HAP-1 (cell line): Measurements from ENCODE around the gene CEP57L1.

Experiments
- DNase-seq, 2 experiments: peaks; one replicate each; pipeline ENCODE4 v3.0.0-alpha.2; 2016 to 2020; ENCODE audit warnings: low spot score in 2 of 2
- H3K27me3 ChIP-seq: fragments of 250-450 bp; sonication (Bioruptor Pico); 2 replicates; pipeline ENCODE4 v1.5.1; 2020; ENCODE audit warnings: low read depth, mild to moderate bottlenecking, moderate library complexity
- H3K36me3 ChIP-seq: fragments of 250-450 bp; sonication (Bioruptor Pico); replicated peaks from 2 replicates; pipeline ENCODE4 v1.5.1; 2020; ENCODE audit warnings: mild to moderate bottlenecking
- H3K4me1 ChIP-seq: fragments of 250-450 bp; sonication (Bioruptor Pico); 2 replicates; pipeline ENCODE4 v1.5.1; 2020; ENCODE audit warnings: mild to moderate bottlenecking
- H3K4me3 ChIP-seq: fragments of 250-450 bp; sonication (Bioruptor Pico); 2 replicates; pipeline ENCODE4 v1.5.1; 2020; ENCODE audit warnings: mild to moderate bottlenecking, moderate library complexity
- H3K9me3 ChIP-seq: fragments of 250-450 bp; sonication (Bioruptor Pico); 2 replicates; pipeline ENCODE4 v1.5.1; 2020; ENCODE audit warnings: mild to moderate bottlenecking, moderate library complexity
- in situ Hi-C: fragments of 300-500 bp; cut with MboI; formaldehyde crosslinking; loops from 3 replicates; pipeline ENCODE4 v1.14.3; 2020; ENCODE audit warnings: low sequenced_read_pairs, inconsistent platforms, mixed read lengths

CEP57L1 gene

DNA sequence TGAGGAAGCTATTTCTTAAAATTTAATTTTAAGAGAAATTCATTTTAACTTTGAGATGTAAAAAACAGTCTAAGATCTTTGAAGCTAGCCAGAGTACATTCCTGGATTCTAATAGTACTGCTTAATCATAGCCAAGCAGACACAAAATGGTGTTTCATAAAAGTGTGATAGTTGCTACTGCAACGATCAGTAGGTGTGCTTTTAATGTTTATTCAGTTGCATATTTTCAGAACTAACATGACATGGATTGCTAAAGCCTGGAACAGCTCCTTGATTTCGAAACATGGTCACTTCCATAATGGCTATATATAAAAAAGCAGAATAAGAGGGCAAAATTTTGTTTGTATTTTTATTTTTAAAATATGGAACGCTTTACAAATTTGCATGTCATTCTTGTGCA lies 36.2 kb upstream of the CEP57L1 start:
- Histone ChIP-seq H3K4me3 (no peak overlapping the region), H3K4me1 (no peaks in the 10 kb centered on the region), H3K27me3 (no peaks in the 10 kb centered on the region), H3K36me3 (no peaks in the 10 kb centered on the region), H3K9me3 (no peaks in the 10 kb centered on the region)
- in situ Hi-C loops, result loop anchor here (25.0 kb wide), 1 partner anchor 947 kb away; no protein-coding TSS in a partner anchor
- no peak for DNase-seq

- Histone ChIP-seq H3K9me3 (no peaks in the 10 kb centered on the region), H3K4me1 (no peaks in the 10 kb centered on the region), H3K4me3 (no peak overlapping the region), H3K36me3 (no peaks in the 10 kb centered on the region), H3K27me3 (no peaks in the 10 kb centered on the region)
- in situ Hi-C loops, result loop anchor here (10.0 to 25.0 kb wide), 2 partner anchors 155 to 947 kb away; no protein-coding TSS in a partner anchor
- no peak for DNase-seq
Measured at GRCh38 chr6:109059571-109060021, 35.7 kb upstream of the CEP57L1 start.

DNA sequence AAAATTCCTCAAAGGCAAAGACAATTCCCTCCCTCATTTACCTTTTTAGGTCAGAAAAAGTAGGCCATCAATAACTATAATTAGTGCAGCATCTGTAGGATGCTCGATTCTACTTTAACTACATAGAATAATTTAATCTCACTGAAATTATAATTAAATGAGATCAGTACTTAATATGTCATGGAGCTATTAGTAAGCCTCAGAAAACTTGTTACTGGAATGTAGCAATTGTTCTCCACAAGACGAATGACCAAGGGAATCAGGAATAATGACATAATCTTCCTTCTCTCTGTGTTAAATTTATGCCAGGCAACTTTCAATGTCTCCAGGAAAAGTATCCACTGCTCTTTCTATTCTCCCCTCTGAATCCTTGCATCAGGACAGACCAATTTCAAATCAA lies 34.7 kb upstream of the CEP57L1 start:
- no peaks in the 10 kb centered on the region for H3K4me1 ChIP-seq
- no peak overlapping the region for H3K4me3 ChIP-seq
- H3K36me3 ChIP-seq, result no peaks in the 10 kb centered on the region
- in situ Hi-C loops, result loop anchor here (10.0 to 25.0 kb wide), 2 partner anchors 156 to 948 kb away; no protein-coding TSS in a partner anchor
- no peaks in the 10 kb centered on the region for H3K9me3 ChIP-seq
- H3K27me3 ChIP-seq, result no peaks in the 10 kb centered on the region
- DNase-seq, result no peak

GRCh38 chr6:109062216-109062615 lies 33.1 kb upstream of the CEP57L1 start:
- H3K4me1 ChIP-seq, result no peaks in the 10 kb centered on the region; the same call in 1 of the 2 replicates
- no peak overlapping the region for H3K4me3 ChIP-seq
- in situ Hi-C loops, result loop anchor here (10.0 to 25.0 kb wide), 2 partner anchors 157 to 950 kb away; no protein-coding TSS in a partner anchor
- H3K27me3 ChIP-seq, result no peaks in the 10 kb centered on the region
- no peaks in the 10 kb centered on the region for H3K9me3 ChIP-seq
- DNase-seq, result no peak
- H3K36me3 ChIP-seq, result no peaks in the 10 kb centered on the region

DNA sequence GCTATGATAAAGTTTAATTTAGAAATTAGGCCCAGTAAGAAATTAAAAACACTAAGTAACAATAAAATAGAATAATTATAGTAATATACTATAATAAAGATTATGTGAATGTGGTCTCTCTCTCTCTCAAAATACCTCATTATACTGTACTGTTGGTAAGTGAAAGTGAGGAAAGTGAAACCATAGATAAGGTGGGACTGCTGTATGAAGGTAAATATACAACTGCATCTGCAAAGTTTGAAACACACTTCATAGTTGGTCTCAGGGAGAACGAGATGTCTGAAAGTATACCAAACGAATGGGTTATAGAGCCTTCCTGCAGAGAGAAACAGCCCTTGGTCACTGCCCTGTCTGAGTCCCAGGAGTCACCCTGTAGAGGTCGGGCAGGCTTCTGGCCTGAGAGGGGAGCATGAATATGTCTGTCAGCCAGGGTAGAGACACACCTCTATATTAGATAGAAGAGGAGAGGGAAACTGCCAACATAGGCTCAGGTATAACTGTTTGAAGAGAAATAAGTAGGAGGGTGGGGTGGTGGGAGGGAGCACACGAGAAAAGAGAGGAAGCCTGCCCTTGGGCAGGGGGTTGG lies 32.4 kb upstream of the CEP57L1 start:
- Histone ChIP-seq H3K4me1 (peaks cover 4% of the 10 kb centered on the region), H3K27me3 (no peaks in the 10 kb centered on the region), H3K4me3 (no peak overlapping the region), H3K9me3 (no peaks in the 10 kb centered on the region), H3K36me3 (no peaks in the 10 kb centered on the region)
- DNase-seq, result no peak
- in situ Hi-C loops, result loop anchor here (10.0 to 25.0 kb wide), 2 partner anchors 158 to 951 kb away; no protein-coding TSS in a partner anchor

DNA sequence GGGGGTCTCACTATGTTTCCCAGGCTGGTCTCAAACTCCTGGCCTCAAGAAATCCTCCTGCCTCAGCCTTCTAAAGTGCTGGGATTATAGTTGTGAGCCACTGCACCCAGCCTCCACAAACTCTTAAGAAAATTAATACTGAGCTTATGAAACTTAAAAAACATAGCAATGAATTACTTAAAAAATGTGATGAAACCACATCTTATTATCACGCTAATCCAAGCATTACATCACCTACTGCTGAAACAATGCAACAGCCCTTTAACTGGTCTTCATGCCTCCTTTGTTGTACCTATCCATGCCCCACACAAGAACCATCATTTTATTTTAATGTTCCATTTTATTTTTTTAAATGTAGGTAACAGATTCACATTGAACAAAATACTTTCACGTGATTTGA lies 25.6 kb upstream of the CEP57L1 start:
- H3K4me3 ChIP-seq, result no peak overlapping the region
- DNase-seq, result no peak
- in situ Hi-C loops, result loop anchor here (5.0 to 25.0 kb wide), 3 partner anchors 165 to 957 kb away; no protein-coding TSS in a partner anchor
- no peaks in the 10 kb centered on the region for H3K27me3 ChIP-seq
- H3K36me3 ChIP-seq, result no peaks in the 10 kb centered on the region
- no peaks in the 10 kb centered on the region for H3K9me3 ChIP-seq
- peaks cover 14% of the 10 kb centered on the region for H3K4me1 ChIP-seq

- H3K27me3 ChIP-seq, result no peaks in the 10 kb centered on the region
- H3K4me3 ChIP-seq, result no peak overlapping the region
- DNase-seq, result no peak
- H3K9me3 ChIP-seq, result no peaks in the 10 kb centered on the region
- in situ Hi-C loops, result loop anchor here (25.0 kb wide), 1 partner anchor 959 kb away; no protein-coding TSS in a partner anchor
- no peaks in the 10 kb centered on the region for H3K36me3 ChIP-seq
- peaks cover 14% of the 10 kb centered on the region for H3K4me1 ChIP-seq
Measured at GRCh38 chr6:109071125-109071917, 24.0 kb upstream of the CEP57L1 start.

DNA sequence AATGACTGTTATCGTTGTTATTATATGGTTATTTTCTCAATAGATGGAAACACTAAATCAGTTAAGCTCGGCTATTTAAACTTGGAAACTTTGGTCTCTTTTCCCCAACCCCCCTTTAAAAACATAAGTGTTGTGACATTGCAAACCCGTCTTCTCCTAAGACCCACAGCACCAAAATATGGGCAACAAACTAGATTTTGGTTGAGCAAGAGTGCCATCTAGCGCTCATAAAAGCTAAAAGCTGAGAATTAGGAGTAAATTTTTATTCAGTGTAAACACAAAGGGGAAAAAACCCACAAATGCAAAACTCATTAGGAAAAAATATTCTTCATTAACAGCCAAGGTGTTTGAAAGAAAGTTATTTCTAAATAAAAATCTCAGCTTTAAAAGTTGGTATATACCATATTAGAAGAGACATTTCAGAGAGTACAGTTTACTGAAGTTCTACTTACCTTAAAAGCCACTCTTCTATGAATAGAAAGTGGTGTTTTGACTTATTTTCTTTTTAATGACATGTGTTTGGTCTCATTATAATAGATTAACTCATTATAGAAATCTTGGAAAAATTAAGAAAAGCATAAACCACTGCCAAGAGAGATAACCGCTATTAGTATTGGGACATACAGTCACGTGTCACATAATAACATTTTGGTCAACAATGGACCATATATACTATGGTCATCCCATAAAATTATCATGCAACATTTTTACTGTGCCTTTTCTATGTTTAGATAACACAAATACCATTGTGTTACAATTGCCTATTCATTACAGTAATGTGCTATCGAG lies 21.8 kb upstream of the CEP57L1 start:
- Histone ChIP-seq H3K36me3 (no peaks in the 10 kb centered on the region), H3K9me3 (no peaks in the 10 kb centered on the region), H3K4me3 (no peak overlapping the region), H3K4me1 (peaks cover 3% of the 10 kb centered on the region), H3K27me3 (no peaks in the 10 kb centered on the region)
- in situ Hi-C loops, result loop anchor here (25.0 kb wide), 1 partner anchor 961 kb away; no protein-coding TSS in a partner anchor
- peak; percentile 60 to 63 for DNase-seq

GRCh38 chr6:109074133-109074415 lies 21.2 kb upstream of the CEP57L1 start:
- H3K27me3 ChIP-seq, result no peaks in the 10 kb centered on the region
- H3K4me3 ChIP-seq, result no peak overlapping the region
- H3K36me3 ChIP-seq, result no peaks in the 10 kb centered on the region
- peaks cover 2% of the 10 kb centered on the region; the same call in 1 of the 2 replicates for H3K4me1 ChIP-seq
- no peaks in the 10 kb centered on the region for H3K9me3 ChIP-seq
- in situ Hi-C loops, result loop anchor here (25.0 kb wide), 1 partner anchor 962 kb away; no protein-coding TSS in a partner anchor
- no peak for DNase-seq

GRCh38 chr6:109075934-109076333 lies 19.4 kb upstream of the CEP57L1 start:
- H3K9me3 ChIP-seq, result no peaks in the 10 kb centered on the region
- no peak overlapping the region for H3K4me3 ChIP-seq
- in situ Hi-C loops, result no loop called here
- peaks cover 15% of the 10 kb centered on the region for H3K4me1 ChIP-seq
- H3K36me3 ChIP-seq, result no peaks in the 10 kb centered on the region
- no peaks in the 10 kb centered on the region for H3K27me3 ChIP-seq
- no peak for DNase-seq

DNA sequence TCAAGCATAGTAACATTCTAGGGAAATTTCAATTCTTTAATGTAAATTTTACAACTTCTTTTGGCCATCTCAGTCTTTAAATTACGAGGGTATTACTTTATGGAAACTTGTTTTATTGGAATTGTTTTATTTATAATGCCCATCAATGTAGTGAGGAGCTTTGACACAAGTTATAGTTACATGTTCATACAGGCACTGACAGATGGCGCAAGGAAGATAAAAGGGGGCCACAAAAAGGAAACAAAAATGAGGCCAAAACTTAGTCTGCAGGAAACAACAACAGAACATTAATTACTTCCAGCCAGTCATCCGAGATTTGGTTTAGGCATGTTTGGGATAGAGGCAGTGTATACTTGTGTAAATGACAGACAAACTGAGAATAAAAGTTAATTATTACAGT lies 18.9 kb upstream of the CEP57L1 start:
- H3K9me3 ChIP-seq, result no peaks in the 10 kb centered on the region
- DNase-seq, result no peak
- in situ Hi-C loops, result no loop called here

GRCh38 chr6:109079981-109080380 lies 15.3 kb upstream of the CEP57L1 start:
- no peaks in the 10 kb centered on the region for H3K36me3 ChIP-seq
- no peaks in the 10 kb centered on the region for H3K27me3 ChIP-seq
- H3K4me1 ChIP-seq, result peaks cover 13% of the 10 kb centered on the region
- in situ Hi-C loops, result no loop called here
- H3K4me3 ChIP-seq, result no peak overlapping the region
- peak; percentile 34 to 41 for DNase-seq
- no peaks in the 10 kb centered on the region for H3K9me3 ChIP-seq

More for the DNA sequence above, 18.9 kb upstream of the CEP57L1 start:
- Histone ChIP-seq H3K36me3 (no peaks in the 10 kb centered on the region), H3K27me3 (no peaks in the 10 kb centered on the region), H3K4me3 (no peak overlapping the region), H3K4me1 (peaks cover 15% of the 10 kb centered on the region)

- Histone ChIP-seq H3K36me3 (no peaks in the 10 kb centered on the region), H3K4me3 (no peak overlapping the region), H3K27me3 (no peaks in the 10 kb centered on the region), H3K4me1 (peaks cover 13% of the 10 kb centered on the region), H3K9me3 (no peaks in the 10 kb centered on the region)
- in situ Hi-C loops, result no loop called here
- no peak for DNase-seq
Measured at GRCh38 chr6:109081026-109081425, 14.3 kb upstream of the CEP57L1 start.
